ENCODE measurements around the gene OPRM1. TPM values are rescaled to one million over a fixed set of nuclear protein-coding genes. Genes with fewer than 3 reads are reported as not detected.

Gene OPRM1
- total and polyA plus RNA-seq, 2 of the 8 experiments (the other 6 are each of a cell fraction or from before 2014, with no cell fraction given) = not detected

DNA sequence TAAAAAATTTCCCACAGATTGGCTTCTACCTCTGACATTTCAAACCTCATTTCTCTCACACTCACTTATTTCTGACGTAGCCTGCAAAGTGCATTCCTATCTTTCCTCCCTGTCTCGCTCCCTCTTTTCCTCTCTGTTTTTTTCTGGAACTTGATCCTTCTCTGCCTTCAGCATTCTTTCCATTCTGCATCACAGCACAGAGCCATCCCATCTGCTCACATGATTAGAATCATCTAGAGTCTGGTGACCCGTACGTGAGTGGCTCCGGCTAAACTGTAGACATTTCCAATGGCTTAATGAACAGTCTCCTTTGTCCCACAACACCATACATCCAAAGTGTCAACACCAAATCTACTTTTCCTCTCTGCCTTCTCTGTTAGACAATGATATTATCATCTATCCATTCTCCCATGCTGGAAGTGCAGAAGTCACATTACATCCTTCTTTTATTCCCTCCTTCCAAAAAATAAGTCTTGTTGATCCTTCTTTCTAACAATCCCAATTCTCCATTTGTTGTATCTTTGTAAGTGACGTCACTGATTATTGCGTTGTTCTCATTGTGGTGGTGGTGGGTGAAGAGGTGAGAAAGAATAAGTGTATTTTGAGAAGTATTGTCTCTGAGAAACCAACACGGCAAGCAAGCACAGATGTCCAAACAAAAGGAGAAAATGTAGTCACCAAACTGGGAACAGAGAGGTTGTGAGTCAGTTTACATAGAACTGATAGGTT, 41.6 kb downstream of the OPRM1 start:
- H4K5ac ChIP-seq (ENCODE audit: insufficient read length, low read depth, low read length) = no peak overlapping the region
- ChIA-PET POLR2A (ENCODE audit: partially characterized antibody) (no interaction called here), CTCF (ENCODE audit: partially characterized antibody) (interaction anchor here (1.2 kb wide), 1 partner anchor 8 kb away, joined by 3 read pairs; no protein-coding TSS in a partner anchor)
- no peaks in the 10 kb centered on the region for H3K79me1 ChIP-seq (ENCODE audit: low read depth, low read length)
- no peaks in the 10 kb centered on the region for H3K27me3 ChIP-seq (replicated peaks in 1 of 4; ENCODE audit: control insufficient read depth in 3 of 4, extremely low read depth in 1 of 4, insufficient read depth in 3 of 4, low read length in 3 of 4)
- H3K4me2 ChIP-seq (ENCODE audit: insufficient read depth in 1 of 2, low read depth in 2 of 2, low read length in 2 of 2) = no peak overlapping the region
- H3K79me2 ChIP-seq (ENCODE audit: control insufficient read depth in 1 of 2, insufficient read depth in 2 of 2, low read length in 2 of 2) = no peaks in the 10 kb centered on the region
- no peak overlapping the region for H2BK12ac ChIP-seq (ENCODE audit: low read depth, low read length)
- H3K14ac ChIP-seq (ENCODE audit: insufficient read length) = no peak overlapping the region
- H4K91ac ChIP-seq (replicated peaks; ENCODE audit: insufficient read length, low read length) = no peak overlapping the region
- H2AK5ac ChIP-seq (ENCODE audit: low read depth, low read length) = no peak overlapping the region
- no peaks in the 10 kb centered on the region for H3K9me3 ChIP-seq (ENCODE audit: insufficient read depth in 2 of 2, low read depth in 1 of 2, low read length in 1 of 2)
- no peak overlapping the region for H2BK120ac ChIP-seq (replicated peaks; ENCODE audit: low read depth, low read length)
- no peak overlapping the region for H3K9ac ChIP-seq (replicated peaks in 1 of 4; ENCODE audit: extremely low read depth in 1 of 4, low read depth in 3 of 4, low read length in 3 of 4)
- FAIRE-seq = no peak
- no peak overlapping the region for H2AFZ ChIP-seq (ENCODE audit: low read length)
- no peak overlapping the region for H3K4me3 ChIP-seq (ENCODE audit: extremely low read depth in 1 of 4, insufficient read depth in 2 of 4, low read depth in 3 of 4, low read length in 4 of 4)
- no peaks in the 10 kb centered on the region for H3K23me2 ChIP-seq (ENCODE audit: low read depth, low read length)
- H3K18ac ChIP-seq (ENCODE audit: extremely low read depth, low read length) = no peak overlapping the region
- no peak overlapping the region for H2BK15ac ChIP-seq (ENCODE audit: low read length)
- H2BK20ac ChIP-seq (ENCODE audit: low read length) = no peak overlapping the region
- no peak overlapping the region for H3K23ac ChIP-seq (ENCODE audit: insufficient read length)
- no peak overlapping the region for H3K56ac ChIP-seq (replicated peaks; ENCODE audit: insufficient read length, low read depth, low read length)
- no peaks in the 10 kb centered on the region for H3K4me1 ChIP-seq (replicated peaks in 1 of 4; ENCODE audit: control insufficient read depth in 3 of 4, insufficient read depth in 4 of 4, low read length in 3 of 4)
- H3K27ac ChIP-seq (ENCODE audit: low read depth, low read length) = no peak overlapping the region
- no peak overlapping the region for H2BK5ac ChIP-seq (ENCODE audit: low read depth, low read length)
- no peak overlapping the region for H3K4ac ChIP-seq (replicated peaks; ENCODE audit: insufficient read length, low read depth, low read length)
- no peak for DNase-seq (ENCODE audit: low read depth in 1 of 2, low spot score in 2 of 2)
- H3K36me3 ChIP-seq (ENCODE audit: control insufficient read depth in 2 of 4, insufficient read depth in 4 of 4, low read length in 3 of 4) = no peaks in the 10 kb centered on the region
- no peaks in the 10 kb centered on the region for H4K20me1 ChIP-seq (replicated peaks in 1 of 2; ENCODE audit: control insufficient read depth in 1 of 2, insufficient read depth in 2 of 2, low read length in 2 of 2)
- H4K8ac ChIP-seq (ENCODE audit: extremely low read depth, insufficient read depth, low read length) = no peak overlapping the region
- WGBS, 2 experiments (ENCODE audit: extremely low coverage in 1 of 2, insufficient coverage in 1 of 2, insufficient read length in 1 of 2, insufficient replicate concordance in 2 of 2, low coverage in 1 of 2, low lambda C conversion rate in 2 of 2, missing lambda C conversion rate in 1 of 2) = 89% methylated on average over 8 of the region's 8 CpGs; no CpG with 5 or more reads in 1 of the 2 experiments
- no peak for TF ChIP-seq JUND (IDR thresholded peaks at IDR 0.05; ENCODE audit: low read length)
- TF ChIP-seq SUZ12 (IDR thresholded peaks at IDR 0.05; ENCODE audit: low read length) = no peak
- TF ChIP-seq RBBP5 (IDR thresholded peaks at IDR 0.05; ENCODE audit: borderline replicate concordance, low read depth, low read length) = no peak
- TF ChIP-seq USF2 (IDR thresholded peaks at IDR 0.05; ENCODE audit: low read length) = no peak
- TF ChIP-seq SRF (IDR thresholded peaks at IDR 0.05; ENCODE audit: low read depth, low read length) = no peak
- no peak for TF ChIP-seq HDAC6 (IDR thresholded peaks at IDR 0.05; ENCODE audit: low read depth, low read length)
- no peak for TF ChIP-seq TEAD4 (IDR thresholded peaks at IDR 0.05; ENCODE audit: low read depth, low read length)
- no peak for TF ChIP-seq BCL11A (IDR thresholded peaks at IDR 0.05; ENCODE audit: low read depth in 2 of 2, low read length in 2 of 2)
- TF ChIP-seq, protein P1, sequence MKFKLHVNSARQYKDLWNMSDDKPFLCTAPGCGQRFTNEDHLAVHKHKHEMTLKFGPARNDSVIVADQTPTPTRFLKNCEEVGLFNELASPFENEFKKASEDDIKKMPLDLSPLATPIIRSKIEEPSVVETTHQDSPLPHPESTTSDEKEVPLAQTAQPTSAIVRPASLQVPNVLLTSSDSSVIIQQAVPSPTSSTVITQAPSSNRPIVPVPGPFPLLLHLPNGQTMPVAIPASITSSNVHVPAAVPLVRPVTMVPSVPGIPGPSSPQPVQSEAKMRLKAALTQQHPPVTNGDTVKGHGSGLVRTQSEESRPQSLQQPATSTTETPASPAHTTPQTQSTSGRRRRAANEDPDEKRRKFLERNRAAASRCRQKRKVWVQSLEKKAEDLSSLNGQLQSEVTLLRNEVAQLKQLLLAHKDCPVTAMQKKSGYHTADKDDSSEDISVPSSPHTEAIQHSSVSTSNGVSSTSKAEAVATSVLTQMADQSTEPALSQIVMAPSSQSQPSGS (IDR thresholded peaks at IDR 0.05; ENCODE audit: low read length) = no peak
- no peak for TF ChIP-seq PHF8 (conservative IDR thresholded peaks at IDR 0.05; ENCODE audit: low read depth, low read length)
- no peak for TF ChIP-seq CREB1 (IDR thresholded peaks at IDR 0.05)

Measured in H1 (cell line).